GM18517 (cell line): ENCODE measurements around the gene CD80.
"Not testable (repeated sequence)": the region's sequence is repeated elsewhere in the genome, so short reads cannot be mapped to it uniquely, and the experiment has no call there.

Experiments
- ATAC-seq: cut with Tn5 transposase; IDR thresholded peaks from one replicate; pipeline ENCODE4 v1.9.1; 2021; ENCODE audit warnings: mild to moderate bottlenecking, moderate library complexity; ENCODE audit not compliant: unreplicated experiment

CD80 gene, protein sequence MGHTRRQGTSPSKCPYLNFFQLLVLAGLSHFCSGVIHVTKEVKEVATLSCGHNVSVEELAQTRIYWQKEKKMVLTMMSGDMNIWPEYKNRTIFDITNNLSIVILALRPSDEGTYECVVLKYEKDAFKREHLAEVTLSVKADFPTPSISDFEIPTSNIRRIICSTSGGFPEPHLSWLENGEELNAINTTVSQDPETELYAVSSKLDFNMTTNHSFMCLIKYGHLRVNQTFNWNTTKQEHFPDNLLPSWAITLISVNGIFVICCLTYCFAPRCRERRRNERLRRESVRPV

DNA sequence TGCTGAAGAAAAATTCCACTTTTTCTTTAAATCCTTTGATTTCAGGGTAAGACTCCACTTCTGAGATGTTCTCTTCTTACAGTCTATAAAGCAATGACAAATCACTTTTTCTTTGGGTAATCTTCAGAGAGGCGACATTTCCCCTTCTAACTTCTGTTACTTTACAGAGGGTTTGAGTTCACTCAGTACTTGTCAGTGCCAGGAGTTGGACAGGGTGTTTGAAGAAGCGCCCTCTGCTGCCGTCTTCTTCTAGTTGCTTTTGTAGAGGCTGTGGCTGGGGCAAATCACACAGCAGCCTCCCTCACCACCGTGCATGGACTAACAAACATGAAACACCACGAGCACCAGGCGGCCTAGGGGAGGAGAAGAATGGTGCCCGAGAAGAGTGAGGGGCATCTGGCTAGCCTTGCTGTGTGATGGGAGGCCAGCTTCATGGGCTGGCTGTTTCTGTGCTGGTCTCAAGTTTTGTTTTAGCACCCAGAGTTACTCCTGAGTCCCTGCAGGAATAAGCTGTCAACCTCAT, at the start of gene CD80:
Gene CD80, minus strand, starts transcription at position 174 of the 523 bp plus-strand sequence. CDS start 1,886 bp downstream, outside the sequence.
- peak; percentile 42 for ATAC-seq

DNA sequence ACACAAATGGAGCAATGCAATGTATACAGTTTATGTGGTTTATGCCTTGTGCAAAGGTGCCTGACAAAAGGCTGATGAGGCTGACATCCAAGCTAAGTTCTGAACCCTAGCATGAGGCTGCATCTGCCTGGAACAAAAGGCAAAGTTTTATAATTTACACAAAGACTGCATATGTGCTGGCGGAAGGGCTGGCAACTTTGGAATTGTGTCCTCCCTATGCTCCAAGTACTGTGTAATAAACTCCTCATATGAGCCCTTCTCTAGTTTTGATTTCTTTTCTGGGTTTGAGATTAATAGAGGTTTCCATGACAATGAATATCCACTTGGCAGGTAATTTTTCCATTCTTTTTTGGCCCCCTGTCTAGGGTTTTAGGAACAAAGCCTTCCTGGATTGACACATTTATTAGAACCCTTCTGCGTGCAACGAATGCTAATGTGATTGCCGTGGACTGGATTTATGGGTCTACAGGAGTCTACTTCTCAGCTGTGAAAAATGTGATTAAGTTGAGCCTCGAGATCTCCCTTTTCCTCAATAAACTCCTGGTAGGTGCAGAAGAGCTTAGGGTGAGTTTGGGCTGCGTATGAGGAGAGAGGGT, 49.1 kb upstream of the CD80 start:
- ATAC-seq = no peak

DNA sequence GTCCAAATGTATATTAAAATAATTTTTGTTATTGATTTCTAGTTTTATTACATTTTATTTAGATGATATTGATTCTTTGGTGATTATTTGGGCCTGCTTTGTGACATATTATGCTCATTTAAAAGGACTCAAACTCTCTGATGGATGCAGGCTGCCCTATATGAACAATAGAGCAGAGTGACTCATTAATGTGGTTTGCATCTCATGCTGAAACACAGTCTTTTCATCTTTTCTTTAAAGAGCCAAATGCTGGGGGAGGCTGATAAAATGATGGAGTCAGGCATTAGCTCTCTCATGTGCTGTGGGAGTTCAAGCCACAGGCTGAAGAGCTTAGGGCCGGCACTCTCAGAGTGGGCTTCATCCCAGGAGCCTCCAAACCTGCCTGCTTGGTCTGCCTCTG, 45.5 kb upstream of the CD80 start:
- ATAC-seq = no peak

DNA sequence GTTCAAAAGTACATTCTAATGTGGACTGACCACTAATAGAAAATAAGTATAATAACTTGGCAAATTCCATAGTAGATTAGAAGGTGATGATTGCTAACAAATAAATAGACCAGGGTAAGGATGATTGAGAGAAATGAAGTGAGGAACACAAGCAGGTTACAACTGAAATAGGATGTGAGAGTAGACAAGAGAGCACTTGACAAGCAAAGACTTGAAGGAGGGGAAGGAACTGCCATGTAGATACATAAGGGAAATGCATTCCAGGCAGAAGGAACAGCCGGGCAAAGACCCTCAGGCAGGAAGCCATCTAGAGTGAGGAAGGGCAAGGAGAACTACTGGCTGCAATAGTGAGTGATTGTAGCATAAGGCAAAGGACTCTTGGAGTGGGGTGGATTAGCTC, 43.3 kb upstream of the CD80 start:
- no peak for ATAC-seq

DNA sequence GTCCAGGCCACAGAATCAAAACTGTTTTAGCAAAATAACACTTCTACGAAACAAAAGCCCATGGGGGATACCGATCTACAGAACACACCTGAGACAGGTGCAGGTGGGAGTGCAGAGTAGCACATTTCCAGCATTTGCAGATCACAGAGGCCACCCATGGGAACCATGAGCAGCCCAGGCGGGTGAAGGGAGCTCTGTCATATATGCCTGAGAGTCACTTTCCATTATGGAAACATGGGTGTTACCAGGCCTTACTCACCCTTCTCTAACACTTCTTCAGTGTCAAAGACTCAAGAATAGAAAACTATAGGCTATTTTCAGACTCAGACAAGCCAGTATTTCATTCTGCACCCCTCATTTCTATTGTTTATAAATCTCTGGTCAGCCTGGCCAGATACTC, 41.7 kb upstream of the CD80 start:
- peak; percentile 24 for ATAC-seq

DNA sequence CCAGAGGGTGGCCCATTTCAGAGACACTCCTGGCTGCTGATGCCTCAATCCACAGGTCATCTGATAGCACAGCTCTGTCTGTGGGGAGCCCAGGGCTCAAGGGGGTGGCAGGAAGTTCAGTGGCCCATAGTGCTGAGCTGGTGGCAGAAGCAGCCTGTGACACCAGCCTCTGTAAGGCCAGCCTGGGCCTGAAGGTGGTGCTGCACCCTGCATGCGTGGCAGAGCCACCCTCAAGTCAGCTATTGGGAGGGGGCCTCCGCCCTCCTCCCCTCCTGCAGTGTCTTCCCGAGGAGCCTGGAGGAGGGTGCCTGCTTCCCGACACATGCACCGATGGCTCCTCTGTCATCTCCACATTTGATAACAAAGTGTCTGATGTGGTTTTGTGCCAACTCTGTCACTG, 41.3 kb upstream of the CD80 start:
- peak; percentile 50 for ATAC-seq

DNA sequence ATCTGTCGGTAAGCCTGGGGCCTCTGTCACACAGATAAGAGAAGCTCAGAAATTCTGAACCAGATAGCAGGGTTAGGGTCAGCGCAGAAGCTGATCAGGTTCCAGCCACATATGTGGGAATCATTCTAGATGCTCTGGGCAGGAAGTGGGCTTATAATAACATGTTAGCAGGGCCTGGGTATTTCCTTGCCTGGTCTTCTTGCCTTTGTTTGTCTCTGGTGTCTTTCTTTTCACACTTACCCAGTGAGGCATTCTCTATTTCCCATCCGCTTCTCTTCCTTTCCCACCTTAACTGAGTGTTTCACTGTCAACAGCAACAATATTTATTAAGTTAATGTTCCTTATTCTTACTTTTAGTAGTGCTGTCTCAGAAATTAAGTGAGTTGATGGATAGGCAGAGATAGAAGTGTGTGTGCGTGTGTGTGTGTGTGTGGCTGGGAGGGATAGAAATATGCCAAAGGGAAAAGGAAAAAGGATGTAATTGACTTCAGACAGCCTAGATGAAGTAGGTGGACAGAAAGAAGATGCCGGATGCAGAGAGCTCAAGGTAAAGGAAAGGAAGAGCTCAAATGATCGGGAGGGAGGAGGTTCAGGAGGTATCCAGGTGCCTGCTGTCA, 40.3 kb upstream of the CD80 start:
- no peak for ATAC-seq

DNA sequence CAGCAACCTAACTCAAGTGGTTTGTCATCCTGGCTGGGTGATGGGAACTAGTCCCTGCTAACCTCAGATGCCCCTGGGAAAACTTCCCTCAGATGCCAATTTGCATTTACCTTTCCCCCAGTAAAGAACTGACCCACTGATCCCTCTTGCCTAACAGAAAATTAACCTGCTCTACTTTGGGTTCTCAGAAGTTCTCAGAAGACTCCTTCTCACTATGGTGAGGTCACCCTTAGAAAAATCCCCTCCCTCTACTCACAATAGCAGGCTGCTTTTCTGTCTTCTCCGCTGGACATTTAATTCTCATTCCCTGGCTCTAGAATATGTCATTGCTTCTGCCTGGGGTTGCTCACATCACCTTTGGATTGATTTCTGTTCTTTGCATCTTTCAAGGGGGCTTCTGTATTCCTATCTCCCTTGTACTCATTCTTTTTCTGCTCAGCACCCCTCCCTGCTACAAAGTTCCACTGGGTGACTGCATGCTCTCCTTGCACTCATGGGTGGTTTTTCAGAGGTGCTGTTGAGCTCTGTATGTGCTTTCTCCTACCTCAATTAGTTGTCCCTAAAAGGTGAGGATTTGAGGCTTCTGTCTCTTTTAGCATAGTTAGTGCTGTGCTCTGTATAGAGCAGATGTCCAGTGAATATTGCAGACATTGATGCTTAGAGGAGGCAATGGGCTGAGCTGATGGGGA, 39.1 kb upstream of the CD80 start:
- peak; percentile 41 for ATAC-seq

DNA sequence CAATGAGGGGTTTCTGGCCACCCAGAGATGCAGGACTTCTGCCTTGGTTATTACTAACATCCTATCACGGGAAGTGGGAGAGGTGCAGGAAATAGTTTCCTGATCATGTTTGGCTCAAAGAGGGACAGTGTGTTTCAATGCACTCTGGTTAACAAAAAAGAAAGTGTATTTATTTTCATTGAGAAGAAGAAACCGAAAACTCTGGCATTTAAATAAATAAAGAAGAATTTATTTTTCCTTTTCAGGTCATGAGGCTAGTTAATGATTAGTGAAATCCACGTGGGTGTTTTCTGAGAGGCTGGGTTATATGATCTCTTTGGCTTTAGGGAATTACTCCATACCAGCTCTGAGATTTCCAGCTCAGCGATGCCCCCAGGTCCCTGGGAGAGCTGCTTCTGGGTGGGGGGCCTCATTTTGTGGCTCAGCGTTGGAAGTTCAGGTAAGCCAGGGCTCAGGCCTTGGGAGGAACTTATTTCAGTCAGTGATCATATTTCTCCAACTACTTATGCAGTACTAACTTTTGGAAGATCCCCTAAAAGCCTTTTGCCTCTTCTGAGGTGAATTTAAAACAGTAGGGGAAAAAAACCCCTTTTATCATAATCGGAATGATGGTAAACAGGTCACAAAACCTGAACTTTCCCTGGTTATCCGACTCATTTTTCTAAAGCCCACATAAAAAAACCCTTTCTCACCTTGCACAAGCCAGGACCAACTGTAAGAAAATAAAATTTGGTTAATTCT, 38.3 kb upstream of the CD80 start, which contains the start of gene PLA1A:
Gene PLA1A, plus strand, starts transcription at position 338 of the 741 bp plus-strand sequence. Its CDS starts 29 bp downstream, at position 367.
- ATAC-seq = no peak

DNA sequence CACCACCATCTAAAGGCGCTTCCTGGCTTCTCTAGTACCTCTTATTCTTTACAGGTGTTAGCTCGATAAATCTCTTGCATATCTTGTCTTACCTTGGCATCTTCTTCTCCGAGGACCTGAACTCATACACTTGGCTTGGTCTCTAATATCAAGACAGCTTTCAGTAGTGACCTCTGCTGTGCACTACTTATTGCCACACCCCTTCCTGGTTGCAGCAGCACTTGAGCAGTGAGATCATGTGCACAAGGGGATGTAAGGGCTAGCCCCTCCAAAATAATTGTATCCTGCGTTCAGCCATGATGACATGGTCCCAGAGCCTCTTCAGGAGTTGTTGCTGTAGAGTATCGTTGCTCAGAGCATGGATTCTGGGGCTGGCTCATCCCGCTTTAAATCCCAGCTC, 37.0 kb upstream of the CD80 start:
- no peak for ATAC-seq

DNA sequence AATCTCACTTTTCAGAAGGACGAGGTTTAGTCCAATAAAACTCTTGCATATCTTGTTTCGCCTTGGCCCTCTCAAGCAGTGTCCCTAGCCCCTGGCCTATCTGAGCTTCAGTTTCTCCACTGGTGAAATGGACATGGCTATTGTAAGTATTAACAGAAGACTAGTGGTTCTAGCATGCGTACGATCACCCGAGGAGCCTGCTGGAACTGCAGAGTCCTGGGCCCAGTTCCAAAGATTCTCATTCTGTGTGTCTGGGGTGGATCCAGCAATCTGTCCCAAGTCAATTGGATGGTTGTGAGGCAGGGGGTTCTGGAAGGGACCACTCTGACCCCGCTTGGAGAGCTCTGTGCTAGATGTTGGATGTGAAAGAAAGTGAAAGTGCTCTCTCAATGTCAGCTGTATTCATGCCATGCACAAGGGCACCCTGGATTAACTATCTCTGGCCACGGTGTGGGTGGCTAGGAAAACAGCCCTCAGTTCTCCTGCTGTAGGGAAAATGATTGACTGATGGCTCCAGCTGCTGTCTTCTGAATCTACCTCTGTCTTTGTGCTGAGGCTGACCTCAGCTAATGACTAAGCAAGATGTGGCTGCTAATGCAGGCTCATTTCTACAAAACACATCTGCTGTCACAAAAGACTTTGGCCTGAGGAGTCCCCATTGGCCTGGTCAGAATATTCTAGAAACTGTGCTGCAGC, 36.4 kb upstream of the CD80 start:
- ATAC-seq = no peak

DNA sequence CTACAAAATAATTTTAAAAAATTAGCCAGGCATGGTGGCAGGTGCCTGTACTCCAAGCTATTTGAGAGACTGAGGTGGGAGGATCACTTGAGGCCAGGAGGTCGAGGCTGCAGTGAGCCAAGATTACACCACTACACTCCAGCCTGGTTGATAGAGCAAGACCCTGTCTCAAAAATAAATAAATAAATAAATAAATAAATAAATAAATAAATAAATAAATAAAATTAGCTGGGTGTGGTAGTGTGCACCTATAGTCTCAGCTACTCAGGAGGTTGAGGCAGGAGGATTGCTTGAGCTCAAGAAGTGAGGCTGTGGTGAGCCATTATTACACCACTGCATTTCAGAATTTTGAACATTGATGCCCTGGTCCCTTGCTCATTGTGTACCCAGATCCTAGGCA, 35.5 kb upstream of the CD80 start:
- ATAC-seq = not testable (repeated sequence)

DNA sequence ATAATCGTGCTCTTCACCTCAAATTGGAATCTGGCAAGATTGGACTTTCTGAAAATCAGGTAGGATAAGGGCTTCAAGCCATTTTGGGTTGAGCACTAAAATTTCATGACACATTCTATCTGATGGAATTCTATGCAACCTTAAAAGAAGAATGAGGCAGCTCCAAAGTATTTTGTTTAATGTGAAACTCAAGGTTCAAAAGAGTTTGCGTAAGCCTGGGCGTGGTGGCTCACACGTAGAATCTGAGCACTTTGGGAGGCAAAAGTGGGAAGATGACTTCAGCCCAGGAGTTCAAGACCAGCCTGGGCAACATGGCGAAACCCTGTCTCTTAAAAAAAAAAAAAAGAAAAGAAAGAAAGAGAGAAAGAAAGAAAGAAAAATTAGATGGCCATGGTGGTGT, 34.7 kb upstream of the CD80 start:
- ATAC-seq = no peak

DNA sequence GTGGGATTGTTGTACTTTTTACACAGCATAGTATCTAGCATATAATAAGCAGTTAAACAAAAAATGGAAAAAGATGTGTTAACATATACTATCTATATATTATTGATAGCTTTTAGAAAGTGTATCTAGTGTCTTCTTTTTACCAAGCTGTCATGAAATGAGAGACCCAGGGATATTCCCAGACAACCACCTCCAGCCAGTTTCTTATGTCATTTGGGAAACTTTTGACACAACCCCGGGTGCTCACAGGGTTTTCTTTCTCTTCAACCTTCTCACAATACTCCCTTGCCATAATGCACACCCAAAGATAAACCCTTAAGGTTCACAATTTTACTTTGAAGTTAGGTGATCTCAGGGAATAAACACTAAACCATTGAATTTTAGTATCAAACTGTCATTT, 33.4 kb upstream of the CD80 start:
- ATAC-seq = no peak

DNA sequence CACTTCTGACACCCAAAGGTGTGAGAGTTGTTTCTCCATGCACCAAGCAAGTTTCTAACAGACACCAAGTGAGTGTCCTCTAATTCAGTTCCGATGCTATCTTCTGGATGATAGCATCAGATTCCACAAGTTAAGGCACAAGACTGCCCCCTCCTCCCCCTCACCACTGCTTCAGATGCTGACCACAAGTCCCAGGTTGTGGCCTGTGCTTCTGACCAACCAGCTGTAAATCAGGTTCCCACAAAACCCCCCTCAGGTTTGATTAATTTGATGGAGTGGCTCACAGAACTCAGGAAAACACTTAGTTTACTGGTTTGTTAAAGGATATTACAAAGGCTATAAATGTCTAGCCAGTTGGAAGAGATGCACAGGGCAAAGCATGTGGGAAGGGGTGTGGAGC, 31.3 kb upstream of the CD80 start:
- no peak for ATAC-seq

DNA sequence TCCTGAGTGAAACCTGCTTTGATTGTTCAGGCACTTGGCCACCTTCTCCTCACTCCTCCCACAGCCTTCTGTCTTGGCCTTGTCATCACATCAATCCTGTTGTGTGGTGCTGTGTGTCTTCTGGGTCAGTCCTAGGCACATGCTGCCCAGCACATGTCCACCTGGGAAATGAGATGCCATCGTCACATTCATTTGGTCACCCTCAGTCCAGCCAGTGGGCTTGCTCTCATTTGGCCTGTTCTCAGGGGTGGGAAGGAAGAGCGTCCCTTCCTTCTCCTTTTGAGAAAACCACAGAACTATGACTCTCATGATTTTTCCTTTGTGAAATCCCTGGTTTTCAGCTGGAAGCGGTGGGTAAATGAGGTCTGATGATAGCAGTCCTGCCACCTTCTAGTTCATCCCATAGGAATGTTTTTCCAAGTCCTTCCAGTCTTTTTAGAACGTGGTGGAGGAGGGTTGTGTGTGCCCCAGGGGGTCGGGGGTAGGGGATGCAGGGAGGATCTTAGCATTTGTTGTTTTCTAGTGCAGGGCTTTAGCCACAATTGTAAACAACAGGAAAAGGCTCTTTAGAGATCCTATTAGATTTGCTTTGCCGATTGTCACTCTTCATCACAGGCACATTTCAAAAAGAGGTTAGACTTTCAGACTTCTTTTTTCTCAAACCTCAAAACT, 29.8 kb upstream of the CD80 start:
- no peak for ATAC-seq

DNA sequence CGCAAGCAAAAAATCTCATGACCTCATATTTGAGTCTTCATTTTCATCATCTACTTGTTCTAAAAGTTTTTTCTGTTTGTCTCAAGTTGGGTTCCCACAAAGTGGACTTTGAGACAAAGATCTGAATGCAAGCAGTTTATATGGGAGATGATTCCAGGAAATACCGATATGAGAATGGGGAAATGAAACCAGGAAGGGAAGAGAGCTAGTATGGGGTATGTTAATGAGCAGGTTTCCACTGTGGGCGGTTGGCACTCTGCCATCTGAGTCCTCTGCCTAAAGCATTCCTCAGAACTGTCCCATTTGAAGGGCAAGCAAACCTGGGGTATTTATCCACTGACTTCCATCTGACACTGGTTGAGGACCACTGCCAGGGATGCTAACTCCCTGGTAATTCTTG, 28.7 kb upstream of the CD80 start:
- no peak for ATAC-seq

DNA sequence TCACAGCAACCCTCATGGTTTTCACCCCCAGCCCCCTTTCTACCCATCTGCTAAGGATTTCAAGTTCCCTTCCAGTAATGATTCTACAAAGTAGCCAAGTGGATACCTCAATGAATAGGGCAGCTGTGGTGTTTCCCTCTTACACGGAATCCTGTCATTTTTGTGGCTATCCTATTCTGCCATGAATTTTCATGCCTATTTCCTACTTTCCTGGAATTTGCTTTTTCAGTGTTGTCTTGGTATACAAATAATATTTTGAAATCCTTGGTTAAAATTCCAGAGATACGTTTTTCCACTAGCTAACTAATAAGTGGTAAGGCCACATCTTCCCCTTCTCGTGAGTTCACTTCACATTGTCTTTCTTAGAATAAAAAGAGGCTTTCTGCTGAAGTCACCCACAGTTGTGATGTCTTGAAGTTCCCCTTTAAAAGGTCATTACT, 27.3 kb upstream of the CD80 start:
- ATAC-seq = no peak

DNA sequence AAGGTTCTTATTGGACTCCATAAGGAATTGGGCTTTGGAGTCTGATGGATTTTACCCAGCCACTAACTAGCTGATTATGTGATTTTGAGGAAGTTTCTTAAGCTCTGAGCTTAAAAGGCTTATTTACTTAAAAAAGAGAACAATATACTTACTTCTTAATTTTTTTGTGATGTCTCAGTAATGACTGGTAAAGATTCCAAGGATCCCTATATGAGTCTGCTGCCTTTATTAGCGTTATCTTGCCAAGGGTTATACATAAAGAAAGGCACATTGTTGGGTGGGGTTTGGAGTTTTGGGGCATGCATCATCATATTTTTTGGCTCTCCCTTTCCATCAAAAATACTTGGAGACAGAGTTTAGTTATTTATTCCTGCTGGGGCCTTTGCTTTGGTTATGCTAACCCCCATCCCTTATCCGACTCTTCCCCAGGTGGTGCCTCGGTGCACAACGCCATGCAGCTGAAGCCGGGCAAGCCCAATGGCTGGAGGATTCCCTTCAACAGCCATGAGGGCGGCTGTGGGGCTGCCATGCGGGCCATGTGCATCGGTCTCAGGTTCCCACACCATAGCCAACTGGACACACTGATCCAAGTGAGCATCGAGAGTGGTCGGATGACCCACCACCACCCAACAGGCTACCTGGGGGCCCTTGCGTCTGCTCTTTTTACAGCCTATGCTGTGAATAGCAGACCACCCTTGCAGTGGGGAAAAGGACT, 26.6 kb upstream of the CD80 start:
- no peak for ATAC-seq
